ENCODE data around the gene KIAA1549. TPM values are rescaled to one million over a fixed set of nuclear protein-coding genes. Genes with fewer than 3 reads are reported as not detected.

KIAA1549 gene
- total and polyA plus RNA-seq, 10 of the 15 experiments (the other 5 are each of a cell fraction or from before 2014, with no cell fraction given): 0.02 to 0.82 (median 0.22) TPM

DNA sequence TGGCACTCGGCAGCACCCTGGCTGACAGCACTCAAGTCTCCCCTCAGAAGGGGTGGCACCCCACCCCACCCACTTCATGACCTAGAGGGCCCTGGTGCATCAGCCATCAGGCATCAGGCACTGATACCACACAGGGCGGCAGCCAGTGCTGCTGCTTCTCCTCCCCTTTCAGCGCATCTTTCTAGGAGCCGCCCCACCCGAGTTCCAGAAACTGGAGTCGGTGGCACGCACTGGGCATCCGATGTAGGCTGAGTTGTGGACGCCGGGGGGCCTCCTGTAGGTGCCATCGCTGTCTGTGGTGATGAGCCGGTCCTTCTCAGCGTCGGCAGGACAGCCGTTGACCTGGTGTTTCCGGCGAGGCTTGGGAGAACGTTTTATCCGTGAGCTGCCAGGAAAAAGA is 113.4 kb downstream of the KIAA1549 start (continued):
- TF ChIP-seq PAX8 (IDR thresholded peaks at IDR 0.05): no peak
- no peak for TF ChIP-seq NFIC (IDR thresholded peaks at IDR 0.05; ENCODE audit: low read depth, low read length)
- TF ChIP-seq CHD2 (IDR thresholded peaks at IDR 0.05; ENCODE audit: borderline replicate concordance, low read depth, low read length): no peak
- TF ChIP-seq TARDBP (IDR thresholded peaks at IDR 0.05; ENCODE audit: borderline replicate concordance): no peak
- TF ChIP-seq YY1 (IDR thresholded peaks at IDR 0.05; ENCODE audit: low read depth, low read length): no peak

DNA sequence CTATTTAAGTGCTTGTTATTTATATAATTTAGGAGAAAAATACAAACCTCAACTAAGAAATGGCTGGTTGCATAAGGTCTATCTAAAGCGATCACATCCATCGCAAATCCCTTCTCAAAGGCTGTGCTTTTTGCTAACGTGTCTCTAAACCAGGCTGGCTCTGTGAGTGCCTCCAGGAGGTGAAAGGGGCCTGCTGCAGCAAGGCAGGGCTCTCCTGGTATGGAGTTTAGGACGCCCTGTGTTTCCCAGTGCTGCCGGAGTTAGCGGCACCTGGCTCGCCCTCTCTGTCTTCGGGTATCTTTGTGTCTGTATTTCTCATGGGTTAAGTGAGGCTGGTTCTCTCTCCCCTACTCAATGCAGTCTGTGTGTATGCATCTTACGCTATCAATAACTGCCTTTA is 114.8 kb downstream of the KIAA1549 start:
- no peaks in the 10 kb centered on the region for H3K4me1 ChIP-seq (ENCODE audit: control insufficient read depth, insufficient read depth, low read length)
- H4K20me1 ChIP-seq (ENCODE audit: control insufficient read depth, insufficient read depth): no peaks in the 10 kb centered on the region
- ChIA-PET SMC1A (ENCODE audit: uncharacterized antibody, unreplicated experiment) (no interaction called here), RAD21 (ENCODE audit: unreplicated experiment) (interaction anchor here (1.5 kb wide), 1 partner anchor 128 kb away, joined by 5 read pairs; no protein-coding TSS in a partner anchor), POLR2A (no interaction called here), CTCF (no interaction called here)
- FAIRE-seq (no peak), DNase-seq (ENCODE audit: low read depth, low spot score) (no peak), ATAC-seq (no peak)
- TF ChIP-seq BCL11A (IDR thresholded peaks at IDR 0.05; ENCODE audit: low read depth, low read length) (no peak), CREB1 (IDR thresholded peaks at IDR 0.05; ENCODE audit: low read depth) (no peak)
- TF ChIP-seq, protein P1, sequence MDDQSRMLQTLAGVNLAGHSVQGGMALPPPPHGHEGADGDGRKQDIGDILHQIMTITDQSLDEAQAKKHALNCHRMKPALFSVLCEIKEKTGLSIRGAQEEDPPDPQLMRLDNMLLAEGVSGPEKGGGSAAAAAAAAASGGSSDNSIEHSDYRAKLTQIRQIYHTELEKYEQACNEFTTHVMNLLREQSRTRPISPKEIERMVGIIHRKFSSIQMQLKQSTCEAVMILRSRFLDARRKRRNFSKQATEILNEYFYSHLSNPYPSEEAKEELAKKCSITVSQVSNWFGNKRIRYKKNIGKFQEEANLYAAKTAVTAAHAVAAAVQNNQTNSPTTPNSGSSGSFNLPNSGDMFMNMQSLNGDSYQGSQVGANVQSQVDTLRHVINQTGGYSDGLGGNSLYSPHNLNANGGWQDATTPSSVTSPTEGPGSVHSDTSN (IDR thresholded peaks at IDR 0.05; ENCODE audit: insufficient replicate concordance, low read depth, low read length): no peak
- TF ChIP-seq, protein P2, sequence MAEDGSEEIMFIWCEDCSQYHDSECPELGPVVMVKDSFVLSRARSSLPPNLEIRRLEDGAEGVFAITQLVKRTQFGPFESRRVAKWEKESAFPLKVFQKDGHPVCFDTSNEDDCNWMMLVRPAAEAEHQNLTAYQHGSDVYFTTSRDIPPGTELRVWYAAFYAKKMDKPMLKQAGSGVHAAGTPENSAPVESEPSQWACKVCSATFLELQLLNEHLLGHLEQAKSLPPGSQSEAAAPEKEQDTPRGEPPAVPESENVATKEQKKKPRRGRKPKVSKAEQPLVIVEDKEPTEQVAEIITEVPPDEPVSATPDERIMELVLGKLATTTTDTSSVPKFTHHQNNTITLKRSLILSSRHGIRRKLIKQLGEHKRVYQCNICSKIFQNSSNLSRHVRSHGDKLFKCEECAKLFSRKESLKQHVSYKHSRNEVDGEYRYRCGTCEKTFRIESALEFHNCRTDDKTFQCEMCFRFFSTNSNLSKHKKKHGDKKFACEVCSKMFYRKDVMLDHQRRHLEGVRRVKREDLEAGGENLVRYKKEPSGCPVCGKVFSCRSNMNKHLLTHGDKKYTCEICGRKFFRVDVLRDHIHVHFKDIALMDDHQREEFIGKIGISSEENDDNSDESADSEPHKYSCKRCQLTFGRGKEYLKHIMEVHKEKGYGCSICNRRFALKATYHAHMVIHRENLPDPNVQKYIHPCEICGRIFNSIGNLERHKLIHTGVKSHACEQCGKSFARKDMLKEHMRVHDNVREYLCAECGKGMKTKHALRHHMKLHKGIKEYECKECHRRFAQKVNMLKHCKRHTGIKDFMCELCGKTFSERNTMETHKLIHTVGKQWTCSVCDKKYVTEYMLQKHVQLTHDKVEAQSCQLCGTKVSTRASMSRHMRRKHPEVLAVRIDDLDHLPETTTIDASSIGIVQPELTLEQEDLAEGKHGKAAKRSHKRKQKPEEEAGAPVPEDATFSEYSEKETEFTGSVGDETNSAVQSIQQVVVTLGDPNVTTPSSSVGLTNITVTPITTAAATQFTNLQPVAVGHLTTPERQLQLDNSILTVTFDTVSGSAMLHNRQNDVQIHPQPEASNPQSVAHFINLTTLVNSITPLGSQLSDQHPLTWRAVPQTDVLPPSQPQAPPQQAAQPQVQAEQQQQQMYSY (CRISPR knock-in tag; IDR thresholded peaks at IDR 0.05): no peak
- WGBS (ENCODE audit: insufficient coverage, insufficient replicate concordance, low lambda C conversion rate, missing lambda C conversion rate): 83% methylated on average over 9 of the region's 9 CpGs
- in situ Hi-C loops (cut with MboI): no loop called here
- no peak overlapping the region for H3K4me2 ChIP-seq (ENCODE audit: control insufficient read depth, insufficient read depth)
- no TSS peak for BruUV-seq (replicated peaks)
- no peaks in the 10 kb centered on the region for H3K9me3 ChIP-seq (replicated peaks; ENCODE audit: control insufficient read depth, insufficient read depth, low read length)
- H3K27me3 ChIP-seq (replicated peaks in 1 of 2; ENCODE audit: control insufficient read depth in 2 of 2, insufficient read depth in 2 of 2, low read length in 1 of 2): no peaks in the 10 kb centered on the region
- H3K27ac ChIP-seq (ENCODE audit: control insufficient read depth, insufficient read depth): no peak overlapping the region
- no peak overlapping the region for H3K9ac ChIP-seq (ENCODE audit: control insufficient read depth, insufficient read depth, low read length)
- H3K79me2 ChIP-seq (ENCODE audit: control insufficient read depth, insufficient read depth, low read length): no peaks in the 10 kb centered on the region
- H3K4me3 ChIP-seq: no peak overlapping the region
- intact Hi-C loops (cut with micrococcal nuclease; ENCODE audit: unreplicated experiment): loop anchor here (1.0 to 5.0 kb wide), 3 partner anchors 114 to 705 kb away; no protein-coding TSS in a partner anchor
- no peaks in the 10 kb centered on the region for H3K36me3 ChIP-seq (ENCODE audit: control insufficient read depth in 2 of 2, insufficient read depth in 2 of 2, low read length in 1 of 2)
- no peak overlapping the region; the same call in 1 of the 2 replicates for H2AFZ ChIP-seq (ENCODE audit: control insufficient read depth, low read depth, low read length)
